Left ventricle myocardium superior (tissue), 1 donor: Measurements from ENCODE around the gene ARGFX. TPM values are rescaled to one million over a fixed set of nuclear protein-coding genes. Genes with fewer than 3 reads are reported as not detected.
"Not testable (repeated sequence)": the region's sequence is repeated elsewhere in the genome, so short reads cannot be mapped to it uniquely, and the experiment has no call there.

ENCODE experiments used
- ATAC-seq: fragments of 200-7000 bp; cut with Tn5 transposase; one replicate; pipeline ENCODE4 v1.9.1; 2020; ENCODE audit warnings: mild to moderate bottlenecking, moderate library complexity
- DNase-seq: peaks from one replicate; pipeline ENCODE4 v3.0.0-alpha.2; 2020
- intact Hi-C: fragments of 100-400 bp; cut with micrococcal nuclease; formaldehyde crosslinking; loops from one replicate; pipeline ENCODE4 v1.11.0; 2022
- long read RNA-seq: library from polyadenylated mRNA; unstranded; transcript quantifications from one replicate; pipeline ENCODE4 v2.0.0, GENCODE V29; 2021
- total RNA-seq: library from RNA; stranded (reverse); fragmentation: NEBNext Ultra II Directional; extraction: Animal tissue kit (Norgen Biotek cat#: 25700); gene quantifications from one replicate; pipeline ENCODE4 v1.2.1, GENCODE V29; 2021
- donor health status: DM: no; HTN: yes; CAD: no; lungs with severe emphysema.

ARGFX gene
- not detected for total RNA-seq
- long read RNA-seq = 0 reads

DNA sequence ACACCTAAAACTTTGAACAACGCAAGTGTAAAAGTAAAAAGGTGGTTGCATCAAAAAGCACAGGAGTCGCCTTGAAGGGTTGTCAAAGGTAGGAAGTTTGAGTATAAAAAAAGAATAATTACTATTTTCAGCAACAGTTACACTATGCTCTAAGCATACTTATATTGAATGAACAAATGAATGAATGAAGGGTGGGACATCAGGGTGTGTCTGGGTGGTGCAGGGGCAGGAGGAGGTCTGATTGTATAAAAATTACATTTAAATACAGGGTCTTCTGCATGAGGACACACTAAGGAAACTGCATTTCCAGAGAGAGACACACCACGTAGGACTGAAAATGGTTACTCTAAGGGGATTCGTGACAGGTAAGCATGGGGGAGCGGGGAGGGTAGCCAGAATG, at the start of gene ARGFX:
Gene ARGFX, plus strand, starts transcription at position 301 of the 400 bp plus-strand sequence. CDS start 2,765 bp downstream, outside the sequence.
- intact Hi-C loops = no loop called here
- ATAC-seq (no peak), DNase-seq (no peak)

DNA sequence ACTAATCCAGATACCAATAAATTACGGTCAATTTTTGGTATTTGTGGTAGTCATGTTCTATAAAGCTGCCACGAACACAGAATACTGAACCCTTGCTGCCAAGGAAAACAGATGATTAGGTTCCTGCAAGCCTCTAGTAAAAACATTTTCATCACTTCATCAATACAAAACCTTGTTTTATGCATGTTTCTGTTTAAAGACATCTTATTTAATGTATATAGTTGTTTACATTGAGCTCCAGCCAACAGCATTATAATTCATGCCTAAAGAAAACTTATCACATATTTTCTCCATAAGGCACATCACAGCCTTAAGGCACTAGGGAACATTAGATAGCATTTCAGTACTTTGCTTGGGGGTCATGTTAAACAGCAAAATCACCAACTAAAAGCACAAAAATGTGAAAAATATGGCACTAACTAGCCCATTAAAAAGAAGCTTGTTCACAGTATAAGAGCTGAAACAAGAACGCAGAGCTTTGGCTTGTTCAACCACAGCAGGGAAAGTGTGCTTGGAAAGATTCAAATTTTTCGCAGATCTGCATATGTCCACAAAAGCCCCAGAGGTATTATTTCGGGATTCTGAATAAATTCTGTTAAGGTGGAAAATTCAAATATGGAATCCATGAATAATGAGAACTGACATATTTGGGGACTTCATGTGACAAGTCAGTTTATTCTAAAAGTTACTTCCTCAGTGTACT, 49.6 kb upstream of the ARGFX start:
- ATAC-seq (no peak), DNase-seq (no peak)
- intact Hi-C loops = no loop called here

DNA sequence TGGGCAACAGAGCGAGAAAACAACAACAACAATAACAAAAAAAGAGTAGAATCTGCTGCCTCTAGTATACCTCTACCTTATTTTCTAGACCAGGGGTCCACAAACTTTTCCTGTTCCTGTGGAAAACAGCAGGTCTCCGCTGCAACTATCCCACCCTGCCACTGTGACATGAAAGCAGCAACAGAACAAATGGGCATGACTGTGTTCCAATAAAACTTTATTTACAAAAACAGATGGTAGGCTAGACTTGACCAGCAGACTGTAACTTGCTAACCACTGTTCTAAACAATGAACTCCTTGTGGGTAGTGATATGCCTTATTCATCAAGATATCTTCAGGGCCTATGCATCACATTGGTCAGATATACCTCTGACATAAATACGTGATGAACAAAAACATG, 47.2 kb upstream of the ARGFX start:
- DNase-seq (no peak), ATAC-seq (no peak)
- intact Hi-C loops = no loop called here

DNA sequence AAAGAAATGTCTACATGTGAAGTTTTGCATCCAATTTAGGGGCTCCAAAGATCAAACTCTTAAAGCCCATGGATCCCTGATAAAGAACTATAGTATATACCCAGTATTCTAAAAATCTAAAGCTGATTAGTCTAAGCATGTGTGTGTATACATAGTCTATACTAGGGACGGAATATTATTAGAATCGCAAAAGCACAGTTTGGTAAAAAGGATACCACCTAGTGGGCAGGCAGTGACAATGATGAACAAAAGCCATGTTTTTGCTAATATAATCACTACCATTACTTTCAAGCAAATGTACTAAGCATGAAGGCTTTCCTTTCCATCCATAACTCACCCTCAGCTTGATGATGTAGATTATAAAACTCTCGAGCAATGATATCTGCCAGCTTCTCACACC, 38.4 kb upstream of the ARGFX start:
- DNase-seq (no peak), ATAC-seq (no peak)
- intact Hi-C loops = no loop called here

DNA sequence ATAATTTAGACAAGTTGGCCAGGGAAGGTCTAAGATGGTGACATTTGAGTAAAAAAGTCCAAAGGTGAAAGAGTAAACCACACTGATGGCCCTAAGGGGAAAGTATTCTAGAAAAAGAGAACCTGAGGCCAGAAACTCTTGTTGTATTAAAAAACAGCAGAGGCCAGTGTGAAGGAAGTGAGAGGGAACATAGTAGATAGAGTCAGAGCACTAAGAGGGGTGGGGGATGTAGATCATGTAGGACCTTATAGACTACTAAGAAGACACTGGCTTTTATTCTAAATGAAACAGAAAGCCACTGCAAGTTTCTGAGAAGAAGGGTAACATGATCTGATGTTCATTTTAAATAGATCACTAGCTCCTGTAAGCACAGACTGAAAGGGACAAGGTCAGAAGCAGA, 36.5 kb upstream of the ARGFX start:
- DNase-seq (no peak), ATAC-seq (no peak)
- intact Hi-C loops = no loop called here

DNA sequence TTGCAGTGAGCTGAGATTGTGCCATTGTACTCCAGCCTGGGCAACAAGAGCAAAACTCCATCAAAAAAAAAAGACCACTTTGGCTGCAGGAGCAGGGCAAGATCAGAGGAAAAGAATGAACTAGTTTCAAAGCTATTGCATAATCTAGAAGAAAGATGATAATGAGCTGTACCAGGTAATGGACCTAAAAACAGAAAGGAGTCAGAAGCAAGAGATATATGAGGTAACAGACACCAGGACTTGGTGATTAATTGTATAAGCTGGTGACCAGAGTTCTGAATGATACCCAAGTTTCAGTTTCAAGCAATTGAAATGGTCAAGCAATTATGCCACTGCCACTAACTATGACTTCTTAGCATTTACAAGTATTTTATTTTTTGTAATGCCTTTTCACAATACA, 24.8 kb upstream of the ARGFX start:
- intact Hi-C loops = no loop called here
- no peak for DNase-seq
- ATAC-seq = no peak

DNA sequence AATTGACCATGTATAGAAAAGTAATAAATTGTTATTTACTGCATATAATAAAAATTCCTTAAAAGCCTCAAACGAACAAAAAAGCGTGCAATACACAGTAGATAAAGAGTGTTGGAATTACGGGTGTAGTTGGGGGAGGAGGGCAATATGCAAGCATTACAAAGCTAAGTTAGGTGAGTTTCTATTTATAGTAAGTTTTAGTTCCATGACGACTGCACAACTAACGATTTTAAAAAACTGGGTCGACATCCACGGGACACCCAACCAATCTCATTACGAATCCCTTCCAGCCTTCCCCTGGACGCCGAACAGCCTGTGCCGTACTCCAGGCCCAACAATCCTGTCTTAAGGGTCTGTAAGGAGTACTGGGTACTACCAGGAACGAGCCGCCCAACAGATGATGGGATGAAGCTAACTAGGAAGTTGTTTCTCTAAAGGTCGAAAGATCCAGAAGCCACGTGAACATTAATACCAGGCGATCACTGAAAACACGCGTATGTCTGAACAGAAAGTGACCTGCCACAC, 22.6 kb upstream of the ARGFX start:
- no peak for ATAC-seq
- intact Hi-C loops = loop anchor here (5.0 kb wide), 1 partner anchor 102 kb away; no protein-coding TSS in a partner anchor
- no peak for DNase-seq

DNA sequence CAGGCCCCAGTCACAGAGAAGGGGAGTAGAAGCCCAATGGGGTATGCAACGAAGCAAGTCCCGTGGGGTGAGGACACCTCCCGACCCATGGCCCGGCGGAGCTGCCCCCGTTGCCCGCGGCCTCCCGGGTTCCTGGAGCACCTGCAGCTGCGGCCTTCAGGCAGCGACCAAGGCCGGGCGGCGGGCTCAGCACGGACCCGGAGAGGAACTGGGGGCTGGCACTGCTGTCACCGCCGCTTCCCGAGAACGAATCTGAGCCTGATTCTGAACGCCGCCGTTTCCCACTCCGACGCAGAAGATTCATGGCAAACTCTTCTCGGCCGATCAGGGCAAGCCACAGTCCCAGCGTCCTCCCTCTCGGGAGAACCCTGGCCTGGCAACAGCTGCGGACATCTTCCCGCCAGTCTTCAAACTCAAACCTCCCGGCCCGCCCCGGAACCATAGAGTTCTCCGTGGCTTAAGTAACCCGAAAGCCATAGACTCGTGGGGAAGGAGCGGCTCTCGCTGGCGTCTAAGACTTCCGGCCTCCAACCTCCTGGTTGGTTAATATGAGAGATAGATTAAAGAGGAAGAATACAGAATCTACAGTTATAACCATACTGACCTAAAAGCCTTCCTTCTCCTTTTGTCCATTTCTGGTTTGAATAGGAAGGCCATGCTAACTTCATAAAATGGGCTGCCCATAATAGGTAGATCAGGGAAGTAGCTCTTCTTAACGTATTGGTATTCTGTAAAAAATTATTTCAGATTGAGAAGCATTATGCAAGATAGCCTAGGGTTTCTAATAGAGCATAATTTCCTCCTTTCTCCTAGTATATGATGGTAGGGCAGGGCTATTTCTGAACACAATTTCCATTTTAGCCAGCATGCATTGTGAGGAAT, 21.9 kb upstream of the ARGFX start, which contains the start of gene POLQ:
Gene POLQ, minus strand, starts transcription at position 415 of the 882 bp plus-strand sequence. Its CDS starts 111 bp downstream, at position 304.
- peak; percentile 90 for DNase-seq
- intact Hi-C loops = loop anchor here (2.0 to 5.0 kb wide), 2 partner anchors 101 to 713 kb away; no protein-coding TSS in a partner anchor
- ATAC-seq = peak; percentile 100

DNA sequence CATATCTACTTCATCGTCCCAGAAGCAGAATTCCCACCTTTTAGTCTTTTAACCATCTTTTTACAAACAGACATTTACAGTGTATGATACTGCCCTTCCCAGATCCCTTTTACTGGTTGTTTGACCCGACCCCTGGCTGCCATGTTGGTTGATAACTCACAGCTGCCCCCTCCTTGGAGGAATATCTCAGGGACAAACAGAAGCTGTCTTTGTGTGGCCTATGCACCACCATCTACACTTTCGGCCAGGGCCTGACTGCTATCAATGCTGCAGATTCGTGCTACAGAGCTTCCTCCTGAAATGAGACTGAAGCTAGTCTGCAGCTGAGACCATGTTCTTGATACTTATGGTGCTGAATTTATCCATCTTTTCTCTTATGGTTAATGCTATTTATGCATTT, 15.4 kb upstream of the ARGFX start:
- ATAC-seq (peak; percentile 22), DNase-seq (no peak)
- intact Hi-C loops = no loop called here

DNA sequence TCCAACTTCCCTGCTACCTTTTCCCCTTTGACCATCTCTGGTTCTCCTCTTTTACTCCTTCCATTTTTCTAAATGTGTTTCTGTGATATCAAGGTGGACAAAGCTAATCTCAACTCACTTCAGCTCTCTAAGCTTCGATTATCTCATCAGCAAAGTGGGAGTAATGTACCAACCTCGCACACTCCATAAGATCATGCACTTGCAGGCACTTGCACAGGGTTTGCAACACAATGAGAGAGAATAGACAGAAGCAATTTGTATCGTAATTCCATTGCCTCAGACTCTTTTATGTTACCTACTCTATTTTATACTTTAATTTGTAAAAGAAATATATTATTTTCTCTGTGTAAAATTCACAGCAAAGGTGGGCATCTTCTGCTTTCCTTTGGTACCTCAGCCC, 15.0 kb upstream of the ARGFX start:
- intact Hi-C loops = no loop called here
- ATAC-seq = no peak
- DNase-seq = no peak

DNA sequence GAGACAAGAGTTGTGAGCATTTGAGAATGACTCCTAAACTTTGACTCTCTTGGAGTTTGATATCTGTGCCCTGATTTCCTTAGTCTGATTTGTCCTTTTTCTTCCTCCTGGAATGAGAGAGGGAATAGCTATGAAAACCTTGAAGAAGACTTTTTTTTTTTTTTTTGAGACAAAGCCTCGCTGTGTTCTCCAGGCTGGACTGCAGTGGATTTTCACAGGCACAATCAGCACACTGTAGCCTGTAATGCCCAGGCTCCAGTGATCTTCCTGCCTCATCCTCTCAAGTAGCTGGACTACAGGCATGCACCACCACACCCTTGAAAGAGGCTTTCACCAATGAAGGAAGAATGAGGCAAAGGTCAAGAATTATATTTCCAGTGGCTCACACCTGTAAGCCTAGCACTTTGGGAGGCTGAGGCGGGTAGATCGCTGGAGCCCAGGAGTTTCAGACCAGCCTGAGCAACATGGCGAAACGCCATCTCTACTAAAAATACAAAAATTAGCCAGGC, 10.3 kb upstream of the ARGFX start:
- intact Hi-C loops = no loop called here
- DNase-seq (no peak), ATAC-seq (no peak)

DNA sequence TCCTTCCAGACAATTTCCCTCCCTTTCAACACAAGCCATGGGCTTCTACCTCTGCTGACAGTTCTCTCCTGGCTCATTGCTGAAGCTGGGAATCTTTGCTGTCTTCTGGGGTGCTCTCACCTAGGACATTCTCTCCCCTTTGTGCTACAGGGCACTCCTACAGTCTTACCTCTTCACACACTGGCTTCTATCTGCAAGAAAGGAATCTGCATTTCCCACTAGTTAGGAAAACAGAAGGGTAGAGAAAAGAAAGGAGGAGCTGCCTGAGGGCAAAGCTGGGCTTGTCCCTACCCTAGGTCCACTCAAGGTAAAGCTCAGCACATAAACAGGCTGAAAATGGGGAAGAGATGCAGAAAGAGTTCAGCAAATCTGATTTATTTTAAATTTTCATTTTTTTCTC, 5.6 kb upstream of the ARGFX start:
- DNase-seq = no peak
- intact Hi-C loops = no loop called here
- no peak for ATAC-seq

DNA sequence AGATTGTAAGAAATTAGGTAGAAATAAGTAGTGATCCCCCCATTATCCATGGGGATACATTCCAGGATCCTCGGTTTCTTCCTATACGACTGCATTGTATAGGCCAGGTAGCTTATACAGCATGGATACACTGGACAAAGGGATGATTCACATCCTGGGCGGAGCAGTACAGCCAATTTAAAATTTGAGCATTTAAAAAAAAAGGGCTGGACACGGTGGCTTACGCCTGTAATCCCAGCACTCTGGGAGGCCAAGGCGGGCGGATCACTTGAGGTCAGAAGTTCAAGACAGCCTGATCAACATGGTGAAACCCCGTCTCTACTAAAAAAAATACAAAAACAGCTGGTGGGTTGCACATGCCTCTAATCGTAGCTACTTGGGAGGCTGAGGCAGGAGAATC, 976 bp upstream of the ARGFX start:
- ATAC-seq = no peak
- intact Hi-C loops = no loop called here
- no peak for DNase-seq

DNA sequence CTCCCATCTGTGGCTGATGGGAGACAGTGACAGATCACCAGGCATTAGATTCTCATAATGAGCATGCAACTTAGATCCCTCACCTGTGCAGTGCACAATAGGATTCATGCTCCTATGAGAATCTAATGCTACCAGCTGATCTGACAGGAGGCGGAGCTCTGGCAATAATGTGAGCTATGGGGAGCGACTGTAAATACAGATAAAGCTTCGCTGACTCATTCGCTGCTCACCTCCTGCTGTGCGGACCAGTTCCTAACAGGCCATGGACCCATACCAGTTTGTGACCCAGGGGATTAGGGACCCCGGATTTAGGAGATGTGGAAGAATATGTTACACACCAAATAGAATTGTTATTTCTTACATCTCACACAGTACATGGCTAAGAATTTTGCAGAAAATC, 6.7 kb downstream of the ARGFX start:
- intact Hi-C loops = no loop called here
- DNase-seq (no peak), ATAC-seq (peak; percentile 60)

DNA sequence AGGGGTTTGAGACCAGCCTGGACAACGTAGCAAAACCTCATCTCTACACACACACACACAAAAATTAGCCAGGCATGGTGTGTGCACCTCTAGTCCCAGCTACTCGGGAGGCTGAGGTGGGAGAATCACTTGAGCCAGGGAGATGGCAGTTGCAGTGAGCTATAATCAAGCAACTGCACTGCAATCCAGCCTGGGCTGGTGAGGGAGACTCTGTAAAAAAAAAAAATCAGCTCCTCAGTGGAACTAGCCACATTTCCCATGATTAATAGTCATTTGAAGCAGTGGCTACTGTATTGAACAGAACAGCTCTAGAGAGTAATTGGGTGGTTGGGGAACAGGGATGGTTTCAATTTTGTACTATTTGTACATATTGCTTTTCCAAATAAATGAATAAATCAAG, 13.9 kb downstream of the ARGFX start:
- ATAC-seq (no peak), DNase-seq (no peak)
- intact Hi-C loops = no loop called here

DNA sequence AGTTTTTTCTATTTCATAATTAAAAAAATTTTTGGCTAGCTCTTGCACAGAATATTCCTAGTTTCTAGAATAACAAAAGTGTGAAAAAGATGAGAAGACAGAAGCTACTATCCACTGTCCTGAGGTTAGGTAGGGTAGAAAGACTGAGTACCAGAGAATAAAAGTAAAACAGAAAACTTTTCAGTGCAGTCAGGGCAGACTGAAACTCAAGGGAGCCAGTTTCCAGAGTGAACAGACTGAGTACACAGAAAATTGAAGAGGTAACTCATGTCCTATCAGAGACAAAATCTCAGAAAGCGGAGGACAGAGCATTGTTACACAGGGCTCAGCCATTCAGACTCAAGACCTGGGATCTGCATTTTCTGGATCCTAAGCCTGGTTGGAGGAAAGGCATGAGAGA, 16.7 kb downstream of the ARGFX start:
- DNase-seq (no peak), ATAC-seq (no peak)
- intact Hi-C loops = no loop called here

DNA sequence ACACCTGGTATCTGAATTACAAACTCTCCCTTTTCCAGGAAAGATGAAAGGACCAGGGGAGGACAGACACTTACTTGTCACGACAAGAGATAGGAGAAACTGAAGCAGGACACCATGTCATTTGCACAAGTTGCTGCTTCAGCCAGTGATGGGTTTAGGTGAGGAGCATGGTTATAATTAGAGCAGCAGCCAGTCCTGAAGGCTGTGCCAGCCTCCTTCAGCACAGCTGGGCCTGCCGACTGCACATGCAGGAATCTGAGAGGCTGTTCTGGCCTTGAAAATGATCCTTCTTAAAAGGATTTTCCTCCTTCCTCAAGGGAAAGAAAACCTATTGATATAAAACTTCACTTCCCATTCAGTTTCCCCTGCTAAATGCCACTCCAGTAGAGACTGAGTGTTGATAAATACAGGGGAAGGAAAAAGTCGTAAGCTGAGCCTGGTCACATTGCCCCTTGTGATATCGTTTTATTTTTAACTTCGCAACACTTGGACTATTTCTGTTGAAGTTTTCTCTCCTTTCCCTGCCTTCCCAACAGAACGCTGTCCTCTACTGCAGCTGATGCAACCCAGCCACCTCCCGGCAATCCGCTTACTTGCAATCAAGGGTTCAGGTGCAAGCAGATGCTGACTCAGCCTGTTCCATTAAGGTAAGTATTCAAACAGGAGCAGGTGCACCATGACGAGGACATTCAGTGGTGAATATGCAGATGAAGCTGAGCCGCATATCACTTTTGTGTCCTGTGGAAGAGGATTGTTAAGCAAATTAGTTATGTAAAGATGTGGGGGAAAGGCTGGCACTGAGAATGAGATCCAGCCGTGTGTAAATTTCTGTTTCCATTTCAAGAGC, 25.3 kb downstream of the ARGFX start, which contains the start of gene FBXO40:
Gene FBXO40, plus strand, starts transcription at position 524 of the 847 bp plus-strand sequence. CDS start 27,197 bp downstream, outside the sequence.
- ATAC-seq = peak; percentile 80
- intact Hi-C loops = no loop called here
- DNase-seq = peak; percentile 61

DNA sequence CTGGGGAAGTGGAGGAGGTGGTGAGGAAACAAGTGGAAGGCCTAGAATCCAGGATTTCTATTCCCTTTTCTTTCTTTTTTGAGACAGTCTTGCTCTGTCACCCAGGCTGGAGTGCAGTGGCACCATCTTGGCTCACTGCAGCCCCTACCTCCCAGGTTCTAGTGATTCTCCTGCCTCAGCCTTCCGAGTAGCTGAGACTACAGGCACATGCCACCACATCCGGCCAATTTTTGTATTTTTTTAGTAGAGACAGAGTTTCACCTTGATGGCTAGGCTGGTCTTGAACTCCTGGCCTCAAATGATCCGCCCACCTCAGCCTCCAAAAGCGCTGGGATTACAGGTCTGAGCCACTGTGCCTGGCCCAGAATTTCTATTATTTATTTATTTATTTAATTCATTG, 26.1 kb downstream of the ARGFX start:
- ATAC-seq = peak; percentile 12
- intact Hi-C loops, DNase-seq: not testable (repeated sequence)

DNA sequence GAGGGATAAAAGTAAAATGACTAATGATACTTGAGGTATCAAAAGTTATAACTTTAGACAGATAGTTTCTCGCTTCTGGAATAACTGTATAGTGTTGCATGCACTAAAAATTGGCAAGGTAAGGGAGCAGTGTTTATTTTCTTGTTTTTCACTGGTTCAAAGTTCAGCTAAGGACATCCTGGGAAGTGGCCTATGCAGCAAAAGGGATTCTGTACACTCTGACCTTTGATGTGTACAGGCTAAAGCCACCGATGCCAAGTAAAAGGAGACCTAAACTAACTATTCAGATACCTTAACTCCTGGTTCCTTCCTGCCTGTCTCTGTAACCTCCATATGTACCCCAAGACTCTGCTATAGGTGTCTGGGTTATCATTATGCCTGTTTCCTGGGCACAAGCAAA, 27.1 kb downstream of the ARGFX start:
- intact Hi-C loops = no loop called here
- peak; percentile 3 for ATAC-seq
- no peak for DNase-seq
